CD8-positive, alpha-beta memory T cell (primary cell): ENCODE measurements around the gene TIPRL. TPM values are rescaled to one million over a fixed set of nuclear protein-coding genes. Genes with fewer than 3 reads are reported as not detected.
"Not testable (repeated sequence)": the region's sequence is repeated elsewhere in the genome, so short reads cannot be mapped to it uniquely, and the experiment has no call there.

ENCODE experiments used
- CTCF ChIA-PET: fragments of 350-600 bp; sonication (Branson Sonifier 250); formaldehyde crosslinking; loops from one replicate; lab custom pipeline; 2021; ENCODE audit warnings: antibody characterized with exemption; lab: Charles Lee
- POLR2A ChIA-PET: fragments of 350-600 bp; sonication (Branson Sonifier 250); formaldehyde crosslinking; loops from one replicate; lab custom pipeline; 2021; ENCODE audit warnings: antibody characterized with exemption; lab: Charles Lee
- DNase-seq, 5 donors: peaks; one replicate each; pipeline versions ENCODE4 v3.0.0 to v3.0.0-alpha.2; 2020 to 2022; ENCODE audit warnings: mixed read lengths in 1 of 5
- H3K27ac ChIP-seq: one replicate; pipeline ENCODE4 v1.7.0; 2013; ENCODE audit warnings: low read depth, mild to moderate bottlenecking, low read length, moderate library complexity
- H3K27me3 ChIP-seq: 2 replicates; pipeline ENCODE4 v1.7.0; 2013; ENCODE audit warnings: low read length, mild to moderate bottlenecking; ENCODE audit not compliant: insufficient read depth, poor library complexity, severe bottlenecking
- H3K36me3 ChIP-seq: 2 replicates; pipeline ENCODE4 v1.7.0; 2013; ENCODE audit warnings: mild to moderate bottlenecking, low read length, moderate library complexity; ENCODE audit not compliant: insufficient read depth
- H3K4me1 ChIP-seq: 2 replicates; pipeline ENCODE4 v1.7.0; 2013; ENCODE audit warnings: mild to moderate bottlenecking, low read length, moderate library complexity; ENCODE audit not compliant: insufficient read depth
- H3K4me3 ChIP-seq: 2 replicates; pipeline ENCODE4 v1.7.0; 2013; ENCODE audit warnings: mild to moderate bottlenecking, low read length
- H3K9me3 ChIP-seq: 2 replicates; pipeline ENCODE4 v1.7.0; 2013; ENCODE audit warnings: mild to moderate bottlenecking, low read length
- H3K27ac Mint-ChIP-seq, 8 donors: one replicate each; pipeline ENCODE4 v1.8.0; 2020 to 2021; ENCODE audit warnings: mixed read lengths in 8 of 8, mild to moderate bottlenecking in 6 of 8, inconsistent platforms in 3 of 8, moderate library complexity in 3 of 8
- H3K27me3 Mint-ChIP-seq, 2 donors: one replicate each; pipeline ENCODE4 v1.8.0; 2020 to 2021; ENCODE audit warnings: mixed read lengths in 2 of 2, mild to moderate bottlenecking in 1 of 2, moderate library complexity in 1 of 2
- H3K36me3 Mint-ChIP-seq, 3 donors: one replicate each; pipeline ENCODE4 v1.8.0; 2020 to 2021; ENCODE audit warnings: mixed read lengths in 3 of 3, inconsistent platforms in 1 of 3, mild to moderate bottlenecking in 1 of 3
- H3K4me1 Mint-ChIP-seq, 3 donors: one replicate each; pipeline ENCODE4 v1.8.0; 2020 to 2021; ENCODE audit warnings: mixed read lengths in 3 of 3, inconsistent platforms in 1 of 3, mild to moderate bottlenecking in 1 of 3
- H3K4me3 Mint-ChIP-seq, 7 donors: one replicate each; pipeline ENCODE4 v1.8.0; 2020 to 2021; ENCODE audit warnings: mixed read lengths in 7 of 7, mild to moderate bottlenecking in 6 of 7, moderate library complexity in 4 of 7, inconsistent platforms in 2 of 7
- H3K9me3 Mint-ChIP-seq, 5 donors: one replicate each; pipeline ENCODE4 v1.8.0; 2020 to 2022; ENCODE audit warnings: mixed read lengths in 5 of 5, mild to moderate bottlenecking in 3 of 5, moderate library complexity in 2 of 5, inconsistent platforms in 1 of 5
- polyA plus RNA-seq: library from polyadenylated mRNA; unstranded; fragments of 300-500 nt; fragmentation: Illumina TruSeq; gene quantifications from one replicate; pipeline ENCODE4 v1.2.3, GENCODE V29; 2021
- total RNA-seq, 2 experiments: library from RNA; stranded (reverse); gene quantifications; one replicate each; pipeline ENCODE4 v1.2.3, GENCODE V29; 2021

The TIPRL gene
- total and polyA plus RNA-seq, 3 experiments from 2014 or later = 38.0 to 46.9 (median 41.5) TPM

- H3K36me3 ChIP-seq = peaks cover 29% of the 10 kb centered on the region
- CTCF ChIA-PET = no interaction called here
- Mint-ChIP-seq H3K4me3 (no peak overlapping the region), H3K4me1 (peaks cover 0 to 10% (median 6%) of the 10 kb centered on the region in 3 donors), H3K36me3 (peaks cover 15 to 76% (median 30%) of the 10 kb centered on the region in 3 donors), H3K27me3 (no peaks in the 10 kb centered on the region), H3K9me3 (no peaks in the 10 kb centered on the region), H3K27ac (no peak overlapping the region)
- H3K27ac ChIP-seq = no peak overlapping the region
- H3K27me3 ChIP-seq = no peaks in the 10 kb centered on the region
- H3K9me3 ChIP-seq = no peaks in the 10 kb centered on the region
- H3K4me1 ChIP-seq = no peaks in the 10 kb centered on the region
- no peak overlapping the region for H3K4me3 ChIP-seq
- no peak for DNase-seq
- POLR2A ChIA-PET = no interaction called here
Measured at GRCh38 chr1:168199056-168199455, 20.3 kb downstream of the TIPRL start.

GRCh38 chr1:168202941-168203654, 24.3 kb downstream of the TIPRL start:
- no peak for DNase-seq
- Histone ChIP-seq H3K27ac (no peak overlapping the region), H3K4me1 (no peaks in the 10 kb centered on the region), H3K27me3 (no peaks in the 10 kb centered on the region), H3K4me3 (no peak overlapping the region), H3K36me3 (peaks cover 19% of the 10 kb centered on the region), H3K9me3 (no peaks in the 10 kb centered on the region)
- Mint-ChIP-seq H3K36me3 (peaks cover 21 to 56% (median 25%) of the 10 kb centered on the region in 3 donors), H3K27ac (no peak overlapping the region), H3K4me1 (no peaks in the 10 kb centered on the region), H3K9me3 (no peaks in the 10 kb centered on the region), H3K27me3 (no peaks in the 10 kb centered on the region), H3K4me3 (no peak overlapping the region)
- ChIA-PET POLR2A (no interaction called here), CTCF (no interaction called here)

- peaks cover 0 to 8% (median 3%) of the 10 kb centered on the region in 5 donors for H3K9me3 Mint-ChIP-seq
- no peak overlapping the region for H3K4me3 Mint-ChIP-seq
- ChIA-PET CTCF (interaction anchor here (1.4 kb wide), 1 partner anchor 29 kb away, joined by 4 read pairs; no protein-coding TSS in a partner anchor), POLR2A (no interaction called here)
- peaks cover 16 to 30% (median 25%) of the 10 kb centered on the region in 3 donors for H3K36me3 Mint-ChIP-seq
- no peaks in the 10 kb centered on the region for H3K4me1 Mint-ChIP-seq
- H3K27me3 ChIP-seq = no peaks in the 10 kb centered on the region
- no peak overlapping the region for H3K27ac ChIP-seq
- H3K4me1 ChIP-seq = no peaks in the 10 kb centered on the region
- no peak overlapping the region for H3K4me3 ChIP-seq
- no peak for DNase-seq
- H3K27ac Mint-ChIP-seq = no peak overlapping the region
- no peaks in the 10 kb centered on the region for H3K9me3 ChIP-seq
- no peaks in the 10 kb centered on the region for H3K36me3 ChIP-seq
- H3K27me3 Mint-ChIP-seq = no peaks in the 10 kb centered on the region
Measured at GRCh38 chr1:168206111-168206510, 27.3 kb downstream of the TIPRL start.

- POLR2A ChIA-PET, CTCF ChIA-PET, H3K4me1 Mint-ChIP-seq, H3K4me3 Mint-ChIP-seq, H3K27ac ChIP-seq, H3K27me3 ChIP-seq, H3K9me3 ChIP-seq, H3K36me3 ChIP-seq, H3K4me3 ChIP-seq, H3K27me3 Mint-ChIP-seq, H3K4me1 ChIP-seq, DNase-seq, H3K27ac Mint-ChIP-seq: not testable (repeated sequence)
- Mint-ChIP-seq H3K36me3 (peaks cover 12 to 26% (median 17%) of the 10 kb centered on the region in 3 donors), H3K9me3 (peaks cover 4 to 13% (median 7%) of the 10 kb centered on the region in 5 donors)
Measured at GRCh38 chr1:168207673-168208072, 28.9 kb downstream of the TIPRL start.

GRCh38 chr1:168210312-168210711, 31.6 kb downstream of the TIPRL start:
- CTCF ChIA-PET = no interaction called here
- Mint-ChIP-seq H3K9me3 (peaks cover 8 to 16% (median 14%) of the 10 kb centered on the region in 5 donors), H3K36me3 (peaks cover 0 to 26% (median 4%) of the 10 kb centered on the region in 3 donors), H3K27ac (no peak overlapping the region), H3K4me1 (peaks cover 5 to 10% (median 6%) of the 10 kb centered on the region in 3 donors), H3K4me3 (no peak overlapping the region), H3K27me3 (no peaks in the 10 kb centered on the region)
- POLR2A ChIA-PET = no interaction called here
- H3K4me3 ChIP-seq = no peak overlapping the region
- H3K4me1 ChIP-seq = no peaks in the 10 kb centered on the region
- H3K27ac ChIP-seq = no peak overlapping the region
- no peak for DNase-seq
- no peaks in the 10 kb centered on the region for H3K9me3 ChIP-seq
- no peaks in the 10 kb centered on the region for H3K27me3 ChIP-seq
- H3K36me3 ChIP-seq = no peaks in the 10 kb centered on the region

DNA sequence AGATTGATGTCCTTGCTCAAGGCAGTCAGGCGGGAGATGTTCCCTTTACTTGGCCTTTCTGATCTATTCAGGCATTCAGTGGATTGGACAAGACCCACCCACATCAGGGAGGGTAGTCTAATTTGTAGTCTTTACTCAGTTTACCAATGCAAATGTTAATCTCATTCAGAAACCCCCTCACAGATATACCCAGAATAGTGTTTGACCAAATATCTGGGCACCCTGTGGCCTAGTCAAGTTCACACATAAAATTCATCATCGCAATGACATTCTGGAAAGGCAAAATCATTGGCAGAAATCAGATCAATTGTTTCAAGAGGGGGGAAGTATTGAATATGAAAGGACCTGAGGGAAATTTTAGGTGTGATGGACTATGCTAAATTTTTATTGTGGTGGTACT, 34.6 kb downstream of the TIPRL start:
- H3K4me1 ChIP-seq = no peaks in the 10 kb centered on the region
- H3K4me3 Mint-ChIP-seq = no peak overlapping the region
- H3K9me3 Mint-ChIP-seq = peaks cover 8 to 16% (median 14%) of the 10 kb centered on the region in 5 donors
- CTCF ChIA-PET = no interaction called here
- peaks cover 0 to 21% (median 6%) of the 10 kb centered on the region in 3 donors for H3K36me3 Mint-ChIP-seq
- POLR2A ChIA-PET = no interaction called here
- no peaks in the 10 kb centered on the region for H3K9me3 ChIP-seq
- DNase-seq = no peak
- H3K27me3 Mint-ChIP-seq = no peaks in the 10 kb centered on the region
- no peak overlapping the region for H3K4me3 ChIP-seq
- H3K27me3 ChIP-seq = no peaks in the 10 kb centered on the region
- no peak overlapping the region for H3K27ac ChIP-seq
- H3K36me3 ChIP-seq = no peaks in the 10 kb centered on the region
- H3K4me1 Mint-ChIP-seq = peaks cover 5 to 10% (median 6%) of the 10 kb centered on the region in 3 donors
- H3K27ac Mint-ChIP-seq = no peak overlapping the region

DNA sequence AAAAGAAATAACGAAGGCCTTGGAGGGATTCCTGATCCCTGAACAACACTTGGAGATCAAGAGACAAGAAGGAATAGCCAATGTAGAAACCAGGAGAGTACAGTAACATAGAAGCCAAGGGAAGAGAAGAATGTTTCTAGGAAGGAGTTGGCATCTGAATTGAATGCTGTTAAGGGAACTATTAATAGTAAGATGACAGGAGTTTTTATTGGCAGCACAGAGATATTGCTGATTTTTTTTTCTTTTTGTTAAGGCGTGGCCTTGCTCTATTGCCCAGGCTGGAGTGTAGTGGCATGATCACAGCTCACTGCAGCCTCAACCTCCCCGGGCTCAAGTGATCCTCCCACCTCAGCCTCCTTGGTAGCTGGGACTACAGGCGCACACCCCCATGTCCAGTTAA, 37.4 kb downstream of the TIPRL start:
- CTCF ChIA-PET = interaction anchor here (1.2 kb wide), 1 partner anchor 19 kb away, joined by 3 read pairs; no protein-coding TSS in a partner anchor
- Mint-ChIP-seq H3K4me1 (peaks cover 5 to 10% (median 6%) of the 10 kb centered on the region in 3 donors), H3K36me3 (peaks cover 0 to 16% (median 6%) of the 10 kb centered on the region in 3 donors), H3K27ac (no peak overlapping the region), H3K9me3 (peaks cover 6 to 13% (median 8%) of the 10 kb centered on the region in 5 donors), H3K27me3 (peaks cover 9 to 20% of the 10 kb centered on the region in 2 donors), H3K4me3 (no peak overlapping the region)
- DNase-seq = no peak
- Histone ChIP-seq H3K27ac (no peak overlapping the region), H3K9me3 (no peaks in the 10 kb centered on the region), H3K4me1 (no peaks in the 10 kb centered on the region), H3K4me3 (no peak overlapping the region), H3K27me3 (no peaks in the 10 kb centered on the region), H3K36me3 (no peaks in the 10 kb centered on the region)
- POLR2A ChIA-PET = no interaction called here

DNA sequence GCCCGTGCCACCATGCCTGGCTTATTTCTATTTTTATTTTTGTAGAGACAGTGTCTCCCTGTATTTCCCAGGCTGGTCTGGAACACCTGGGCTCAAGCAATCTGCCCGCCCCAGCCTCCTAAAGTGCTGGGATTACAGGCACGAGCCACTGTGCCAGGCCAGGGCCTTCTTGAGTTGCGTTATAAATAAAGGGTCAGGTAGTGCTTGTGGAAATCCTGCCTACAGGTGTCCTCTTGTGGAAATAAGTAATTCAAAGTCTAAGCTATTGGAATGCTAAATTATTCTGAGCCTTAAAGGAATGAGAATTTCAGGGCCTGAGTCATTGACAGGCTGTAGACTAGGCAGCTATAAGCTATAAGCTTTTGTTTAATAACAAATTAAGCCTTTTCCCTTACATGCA, 38.9 kb downstream of the TIPRL start:
- Histone ChIP-seq H3K9me3 (no peaks in the 10 kb centered on the region), H3K4me1 (no peaks in the 10 kb centered on the region), H3K27me3 (no peaks in the 10 kb centered on the region), H3K27ac (no peak overlapping the region), H3K4me3 (no peak overlapping the region), H3K36me3 (no peaks in the 10 kb centered on the region)
- Mint-ChIP-seq H3K36me3 (peaks cover 0 to 12% (median 6%) of the 10 kb centered on the region in 3 donors), H3K27me3 (peaks cover 13 to 24% of the 10 kb centered on the region in 2 donors), H3K4me3 (no peak overlapping the region), H3K9me3 (peaks cover 3 to 8% (median 3%) of the 10 kb centered on the region in 5 donors), H3K27ac (no peak overlapping the region), H3K4me1 (peaks cover 0 to 3% (median under 1%) of the 10 kb centered on the region in 3 donors)
- no peak for DNase-seq
- ChIA-PET CTCF (interaction anchor here (0.7 kb wide), 1 partner anchor 27 kb away, joined by 3 read pairs; no protein-coding TSS in a partner anchor), POLR2A (interaction anchor here (1.2 kb wide), 1 partner anchor 9 kb away, joined by 4 read pairs; no protein-coding TSS in a partner anchor)
